WTC11 (cell line): Measurements from ENCODE around the gene DNAH11. TPM values are rescaled to one million over a fixed set of nuclear protein-coding genes. Genes with fewer than 3 reads are reported as not detected.

ENCODE experiments used
- ATF2 ChIP-seq: sonication (generic); formaldehyde crosslinking; IDR thresholded peaks from 2 replicates; pipeline ENCODE4 v1.8.1; 2022; ENCODE audit warnings: low read depth, missing genetic modification reagents, borderline replicate concordance
- EMX1 ChIP-seq: fragments of 250-450 bp; sonication (Bioruptor Pico); IDR thresholded peaks from 2 replicates; pipeline ENCODE4 v1.8.0; 2021; ENCODE audit warnings: mild to moderate bottlenecking
- FOXP1 ChIP-seq: sonication (generic); formaldehyde crosslinking; IDR thresholded peaks from 2 replicates; pipeline ENCODE4 v1.8.0; 2022; ENCODE audit warnings: missing genetic modification reagents, mild to moderate bottlenecking, moderate library complexity, borderline replicate concordance
- FOXP4 ChIP-seq: sonication (generic); formaldehyde crosslinking; IDR thresholded peaks from 2 replicates; pipeline ENCODE4 v1.8.0; 2022; ENCODE audit warnings: mild to moderate bottlenecking, missing genetic modification reagents
- GRHL2 ChIP-seq: fragments of 250-450 bp; sonication (Bioruptor Pico); IDR thresholded peaks from 2 replicates; pipeline ENCODE4 v1.8.0; 2022; ENCODE audit warnings: mild to moderate bottlenecking, moderate library complexity; ENCODE audit not compliant: insufficient replicate concordance, severe bottlenecking
- GTF2I ChIP-seq: fragments of 250-450 bp; sonication (Bioruptor Pico); conservative IDR thresholded peaks from 2 replicates; pipeline ENCODE4 v1.4.0; 2021; ENCODE audit warnings: mild to moderate bottlenecking
- HMGA2 ChIP-seq: fragments of 250-450 bp; sonication (Bioruptor Pico); IDR thresholded peaks from 2 replicates; pipeline ENCODE4 v1.4.0; 2021; ENCODE audit warnings: mild to moderate bottlenecking, moderate library complexity
- MLX ChIP-seq: sonication (generic); formaldehyde crosslinking; IDR thresholded peaks from 2 replicates; pipeline ENCODE4 v1.8.1; 2023; ENCODE audit warnings: mild to moderate bottlenecking, missing genetic modification reagents, moderate library complexity
- NFYB ChIP-seq: sonication (generic); formaldehyde crosslinking; conservative IDR thresholded peaks from 2 replicates; pipeline ENCODE4 v1.8.0; 2022; ENCODE audit warnings: low read depth, missing genetic modification reagents
- NR3C1 ChIP-seq: sonication (generic); formaldehyde crosslinking; conservative IDR thresholded peaks from 2 replicates; pipeline ENCODE4 v1.8.1; 2023; ENCODE audit warnings: low read depth, mild to moderate bottlenecking, missing genetic modification reagents
- RORB ChIP-seq: fragments of 250-450 bp; sonication (Bioruptor Pico); IDR thresholded peaks from 2 replicates; pipeline ENCODE4 v1.9.0; 2021; ENCODE audit warnings: mild to moderate bottlenecking
- STAT6 ChIP-seq: sonication (generic); formaldehyde crosslinking; conservative IDR thresholded peaks from 2 replicates; pipeline ENCODE4 v1.8.1; 2023; ENCODE audit warnings: mild to moderate bottlenecking, low read depth, missing genetic modification reagents, moderate library complexity
- TEAD4 ChIP-seq: sonication (generic); formaldehyde crosslinking; IDR thresholded peaks from 2 replicates; pipeline ENCODE4 v1.8.0; 2022; ENCODE audit warnings: mild to moderate bottlenecking, missing genetic modification reagents
- ZBTB21 ChIP-seq: sonication (generic); formaldehyde crosslinking; IDR thresholded peaks from 2 replicates; pipeline ENCODE4 v1.8.1; 2023; ENCODE audit warnings: mild to moderate bottlenecking, missing genetic modification reagents, borderline replicate concordance
- ZBTB43 ChIP-seq: sonication (generic); formaldehyde crosslinking; IDR thresholded peaks from 2 replicates; pipeline ENCODE4 v1.8.1; 2023; ENCODE audit warnings: mild to moderate bottlenecking, missing genetic modification reagents
- ZNF423 ChIP-seq: fragments of 250-450 bp; sonication (Bioruptor Pico); IDR thresholded peaks from 2 replicates; pipeline ENCODE4 v2.1.2; 2022; ENCODE audit warnings: mild to moderate bottlenecking, moderate library complexity
- total RNA-seq: library from RNA; stranded (reverse); gene quantifications from 3 replicates; pipeline ENCODE4 v1.2.3, GENCODE V29; 2021
- TF ChIP-seq, protein P1 (sequence below): sonication (generic); formaldehyde crosslinking; IDR thresholded peaks from 2 replicates; pipeline ENCODE4 v1.8.1; 2022; ENCODE audit warnings: missing genetic modification reagents, borderline replicate concordance
- TF ChIP-seq, protein P2 (sequence below): fragments of 250-450 bp; sonication (Bioruptor Pico); IDR thresholded peaks from 2 replicates; pipeline ENCODE4 v1.9.0; 2021; ENCODE audit warnings: mild to moderate bottlenecking, borderline replicate concordance
- TF ChIP-seq, protein P3 (sequence below): fragments of 250-450 bp; sonication (Bioruptor Pico); IDR thresholded peaks from 2 replicates; pipeline ENCODE4 v1.8.0; 2021; ENCODE audit warnings: mild to moderate bottlenecking
- TF ChIP-seq, protein P4 (sequence below): sonication (generic); formaldehyde crosslinking; IDR thresholded peaks from 2 replicates; pipeline ENCODE4 v1.8.1; 2022; ENCODE audit warnings: mild to moderate bottlenecking, missing genetic modification reagents, moderate library complexity, borderline replicate concordance

The DNAH11 gene
- total RNA-seq, 1 experiment from 2014 or later, result 6.4 TPM

DNA sequence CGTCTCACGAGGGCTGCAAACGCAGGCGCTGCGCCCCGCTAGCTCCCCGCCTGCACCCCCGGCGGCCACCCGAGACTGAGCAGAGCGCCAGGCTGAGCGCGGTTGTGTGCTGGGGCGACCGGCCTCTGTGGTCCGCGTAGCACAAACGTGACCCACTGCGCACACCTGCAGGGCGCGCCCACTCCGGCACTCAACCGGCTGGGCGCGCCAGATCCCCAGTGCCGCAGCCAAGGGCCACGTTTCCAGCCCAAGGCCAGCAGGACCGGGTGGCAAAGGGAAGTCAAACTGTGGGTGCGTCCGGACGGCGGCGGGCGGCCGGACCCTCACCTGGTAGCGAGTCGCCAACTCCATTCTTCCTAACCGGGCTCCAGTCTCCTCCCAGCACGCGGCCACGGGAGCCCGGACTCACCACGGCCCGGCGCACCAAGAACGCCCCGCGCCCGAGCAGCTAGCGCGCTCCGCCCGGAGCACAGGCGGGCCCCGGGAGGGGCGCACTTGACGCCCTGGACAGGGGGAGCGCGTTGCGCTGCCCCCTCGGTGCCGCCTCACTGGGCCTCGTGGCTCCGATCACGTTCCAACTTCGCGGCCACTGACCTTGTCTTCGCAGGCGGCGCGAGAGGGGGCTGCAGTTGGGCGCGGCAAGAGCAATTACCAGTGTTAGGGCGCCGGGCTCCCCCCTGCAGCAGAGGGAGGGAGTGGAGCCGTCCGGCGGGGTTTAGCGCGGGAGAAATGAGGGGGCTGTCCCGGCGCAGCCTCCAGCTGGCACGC lies 402.8 kb downstream of the DNAH11 start, which contains the start of gene CDCA7L (continued):
- TF ChIP-seq, protein P1, sequence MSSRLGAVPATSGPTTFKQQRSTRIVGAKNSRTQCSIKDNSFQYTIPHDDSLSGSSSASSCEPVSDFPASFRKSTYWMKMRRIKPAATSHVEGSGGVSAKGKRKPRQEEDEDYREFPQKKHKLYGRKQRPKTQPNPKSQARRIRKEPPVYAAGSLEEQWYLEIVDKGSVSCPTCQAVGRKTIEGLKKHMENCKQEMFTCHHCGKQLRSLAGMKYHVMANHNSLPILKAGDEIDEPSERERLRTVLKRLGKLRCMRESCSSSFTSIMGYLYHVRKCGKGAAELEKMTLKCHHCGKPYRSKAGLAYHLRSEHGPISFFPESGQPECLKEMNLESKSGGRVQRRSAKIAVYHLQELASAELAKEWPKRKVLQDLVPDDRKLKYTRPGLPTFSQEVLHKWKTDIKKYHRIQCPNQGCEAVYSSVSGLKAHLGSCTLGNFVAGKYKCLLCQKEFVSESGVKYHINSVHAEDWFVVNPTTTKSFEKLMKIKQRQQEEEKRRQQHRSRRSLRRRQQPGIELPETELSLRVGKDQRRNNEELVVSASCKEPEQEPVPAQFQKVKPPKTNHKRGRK (CRISPR knock-in tag), result no peak
- no peak for TF ChIP-seq MLX (CRISPR knock-in tag)
- TF ChIP-seq NR3C1 (CRISPR knock-in tag), result no peak
- no peak for TF ChIP-seq RORB
- no peak for TF ChIP-seq GTF2I (CRISPR knock-in tag)
- TF ChIP-seq ZBTB43 (CRISPR knock-in tag), result peak; percentile 83; the same call in 1 of the 2 replicates
- TF ChIP-seq STAT6 (CRISPR knock-in tag), result no peak
- TF ChIP-seq, protein P2, sequence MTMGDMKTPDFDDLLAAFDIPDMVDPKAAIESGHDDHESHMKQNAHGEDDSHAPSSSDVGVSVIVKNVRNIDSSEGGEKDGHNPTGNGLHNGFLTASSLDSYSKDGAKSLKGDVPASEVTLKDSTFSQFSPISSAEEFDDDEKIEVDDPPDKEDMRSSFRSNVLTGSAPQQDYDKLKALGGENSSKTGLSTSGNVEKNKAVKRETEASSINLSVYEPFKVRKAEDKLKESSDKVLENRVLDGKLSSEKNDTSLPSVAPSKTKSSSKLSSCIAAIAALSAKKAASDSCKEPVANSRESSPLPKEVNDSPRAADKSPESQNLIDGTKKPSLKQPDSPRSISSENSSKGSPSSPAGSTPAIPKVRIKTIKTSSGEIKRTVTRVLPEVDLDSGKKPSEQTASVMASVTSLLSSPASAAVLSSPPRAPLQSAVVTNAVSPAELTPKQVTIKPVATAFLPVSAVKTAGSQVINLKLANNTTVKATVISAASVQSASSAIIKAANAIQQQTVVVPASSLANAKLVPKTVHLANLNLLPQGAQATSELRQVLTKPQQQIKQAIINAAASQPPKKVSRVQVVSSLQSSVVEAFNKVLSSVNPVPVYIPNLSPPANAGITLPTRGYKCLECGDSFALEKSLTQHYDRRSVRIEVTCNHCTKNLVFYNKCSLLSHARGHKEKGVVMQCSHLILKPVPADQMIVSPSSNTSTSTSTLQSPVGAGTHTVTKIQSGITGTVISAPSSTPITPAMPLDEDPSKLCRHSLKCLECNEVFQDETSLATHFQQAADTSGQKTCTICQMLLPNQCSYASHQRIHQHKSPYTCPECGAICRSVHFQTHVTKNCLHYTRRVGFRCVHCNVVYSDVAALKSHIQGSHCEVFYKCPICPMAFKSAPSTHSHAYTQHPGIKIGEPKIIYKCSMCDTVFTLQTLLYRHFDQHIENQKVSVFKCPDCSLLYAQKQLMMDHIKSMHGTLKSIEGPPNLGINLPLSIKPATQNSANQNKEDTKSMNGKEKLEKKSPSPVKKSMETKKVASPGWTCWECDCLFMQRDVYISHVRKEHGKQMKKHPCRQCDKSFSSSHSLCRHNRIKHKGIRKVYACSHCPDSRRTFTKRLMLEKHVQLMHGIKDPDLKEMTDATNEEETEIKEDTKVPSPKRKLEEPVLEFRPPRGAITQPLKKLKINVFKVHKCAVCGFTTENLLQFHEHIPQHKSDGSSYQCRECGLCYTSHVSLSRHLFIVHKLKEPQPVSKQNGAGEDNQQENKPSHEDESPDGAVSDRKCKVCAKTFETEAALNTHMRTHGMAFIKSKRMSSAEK, result no peak
- TF ChIP-seq, protein P3, sequence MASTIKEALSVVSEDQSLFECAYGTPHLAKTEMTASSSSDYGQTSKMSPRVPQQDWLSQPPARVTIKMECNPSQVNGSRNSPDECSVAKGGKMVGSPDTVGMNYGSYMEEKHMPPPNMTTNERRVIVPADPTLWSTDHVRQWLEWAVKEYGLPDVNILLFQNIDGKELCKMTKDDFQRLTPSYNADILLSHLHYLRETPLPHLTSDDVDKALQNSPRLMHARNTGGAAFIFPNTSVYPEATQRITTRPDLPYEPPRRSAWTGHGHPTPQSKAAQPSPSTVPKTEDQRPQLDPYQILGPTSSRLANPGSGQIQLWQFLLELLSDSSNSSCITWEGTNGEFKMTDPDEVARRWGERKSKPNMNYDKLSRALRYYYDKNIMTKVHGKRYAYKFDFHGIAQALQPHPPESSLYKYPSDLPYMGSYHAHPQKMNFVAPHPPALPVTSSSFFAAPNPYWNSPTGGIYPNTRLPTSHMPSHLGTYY, result no peak
- peak; percentile 38; the same call in 1 of the 2 replicates for TF ChIP-seq TEAD4 (CRISPR knock-in tag)
- no peak for TF ChIP-seq NFYB (CRISPR knock-in tag)
- 0 out of 2 replicates have a peak, but pooled peaks have one; percentile 26 for TF ChIP-seq ZNF423 (CRISPR knock-in tag)
- TF ChIP-seq, protein P4, sequence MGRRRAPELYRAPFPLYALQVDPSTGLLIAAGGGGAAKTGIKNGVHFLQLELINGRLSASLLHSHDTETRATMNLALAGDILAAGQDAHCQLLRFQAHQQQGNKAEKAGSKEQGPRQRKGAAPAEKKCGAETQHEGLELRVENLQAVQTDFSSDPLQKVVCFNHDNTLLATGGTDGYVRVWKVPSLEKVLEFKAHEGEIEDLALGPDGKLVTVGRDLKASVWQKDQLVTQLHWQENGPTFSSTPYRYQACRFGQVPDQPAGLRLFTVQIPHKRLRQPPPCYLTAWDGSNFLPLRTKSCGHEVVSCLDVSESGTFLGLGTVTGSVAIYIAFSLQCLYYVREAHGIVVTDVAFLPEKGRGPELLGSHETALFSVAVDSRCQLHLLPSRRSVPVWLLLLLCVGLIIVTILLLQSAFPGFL (CRISPR knock-in tag), result no peak
- TF ChIP-seq EMX1 (CRISPR knock-in tag), result no peak
- TF ChIP-seq GRHL2 (CRISPR knock-in tag), result no peak
- TF ChIP-seq FOXP4 (CRISPR knock-in tag), result peak; percentile 65; the same call in 1 of the 2 replicates
- TF ChIP-seq FOXP1 (CRISPR knock-in tag), result peak; percentile 89; the same call in 1 of the 2 replicates
- no peak for TF ChIP-seq HMGA2
- peak; percentile 83; the same call in 1 of the 2 replicates for TF ChIP-seq ZBTB21 (CRISPR knock-in tag)
- TF ChIP-seq ATF2 (CRISPR knock-in tag), result 0 out of 2 replicates have a peak, but pooled peaks have one; percentile 52
